ENCODE measurements around the gene MARK3. TPM values are rescaled to one million over a fixed set of nuclear protein-coding genes. Genes with fewer than 3 reads are reported as not detected.

The MARK3 gene
- total and polyA plus RNA-seq, 2 of the 4 experiments (the other 2 are of a cell fraction) = 78.5 to 80.5 TPM

DNA sequence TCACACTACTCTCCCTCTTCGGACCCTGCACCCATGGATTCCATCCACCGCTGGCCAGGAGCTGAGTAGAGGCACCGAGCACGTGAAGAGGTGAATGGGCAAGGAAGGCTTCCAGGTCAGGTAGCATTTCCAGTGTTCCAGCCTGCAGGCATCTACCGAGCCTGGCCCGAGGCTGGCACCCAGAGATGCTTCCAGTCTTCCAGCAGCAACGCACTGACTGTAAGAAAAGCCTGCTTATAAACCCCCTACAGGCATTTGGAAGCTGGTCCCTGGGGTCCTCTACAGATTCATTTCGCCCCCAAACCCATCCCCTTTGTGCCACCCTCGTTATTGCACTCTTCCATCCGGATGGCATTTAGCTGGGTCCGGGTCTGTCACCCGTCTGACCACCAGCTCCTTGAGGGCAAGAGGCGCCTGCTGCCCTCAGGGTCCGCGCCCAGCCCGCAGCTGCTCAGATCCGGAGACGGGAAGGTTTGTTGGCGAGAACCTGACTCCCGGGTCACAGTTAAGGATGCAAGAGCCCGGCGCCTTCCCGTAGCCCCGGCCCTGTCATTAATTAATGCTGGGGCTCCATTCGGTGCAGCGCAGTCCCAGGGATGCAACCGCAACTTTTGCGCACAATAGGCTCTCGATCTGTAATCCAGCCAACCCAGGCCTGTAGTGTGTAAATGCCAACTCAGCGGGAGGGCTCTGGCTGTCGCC is 614 bp upstream of the MARK3 start:
- ChIA-PET POLR2A (ENCODE audit: unreplicated experiment) (no interaction called here), CTCF (no interaction called here)
- Histone ChIP-seq H2AK9ac (replicated peaks; ENCODE audit: low read depth, low read length, poor library complexity) (peak overlapping the region; percentile 98), H3K4me1 (ENCODE audit: control insufficient read depth, insufficient read depth, low read length) (peaks cover 12% of the 10 kb centered on the region), H3K18ac (ENCODE audit: low read depth, low read length) (no peak overlapping the region), H3K56ac (ENCODE audit: extremely low read depth, insufficient read depth, low read length) (peak overlapping the region; percentile 66), H2AK5ac (ENCODE audit: low read depth, low read length) (peak overlapping the region; percentile 89), H3K27me3 (ENCODE audit: control insufficient read depth, insufficient read depth, low read length) (no peaks in the 10 kb centered on the region), H2BK15ac (ENCODE audit: low read depth, low read length) (peak overlapping the region; percentile 63; the same call in 1 of the 3 replicates), H2BK5ac (ENCODE audit: low read depth, low read length, poor library complexity, severe bottlenecking) (peak overlapping the region; percentile 43), H4K91ac (ENCODE audit: insufficient read depth, low read depth, low read length) (peak overlapping the region; percentile 55), H3K4me3 (ENCODE audit: insufficient read depth, low read depth, low read length) (peak overlapping the region; percentile 51), H4K5ac (ENCODE audit: low read depth, low read length) (peak overlapping the region; percentile 8; the same call in 1 of the 2 replicates), H3K4ac (ENCODE audit: low read depth, low read length) (peak overlapping the region; percentile 59), H3K4me2 (ENCODE audit: low read depth, low read length) (peak overlapping the region; percentile 67), H4K20me1 (ENCODE audit: insufficient read depth, low read length) (peaks cover 41% of the 10 kb centered on the region), H3K27ac (ENCODE audit: insufficient read depth, low read length) (peak overlapping the region; percentile 83), H3K9ac (ENCODE audit: low read depth, low read length) (peak overlapping the region; percentile 75), H3K79me1 (ENCODE audit: low read depth in 1 of 2, low read length in 2 of 2) (peaks cover 5 to 30% of the 10 kb centered on the region in 2 experiments; a peak in 3 of 4 replicates), H2AFZ (replicated peaks; ENCODE audit: low read length, poor library complexity) (peak overlapping the region; percentile 86), H3K36me3 (ENCODE audit: control insufficient read depth, insufficient read depth, low read length) (no peaks in the 10 kb centered on the region), H2BK20ac (ENCODE audit: low read depth, low read length) (peak overlapping the region; percentile 55; the same call in 1 of the 2 replicates), H4K8ac (ENCODE audit: low read depth in 2 of 2, low read length in 2 of 2) (peak overlapping the region; percentile 67 to 76), H3K14ac (replicated peaks; ENCODE audit: low read depth, low read length) (peak overlapping the region; percentile 71; the same call in 1 of the 2 replicates), H3K9me3 (ENCODE audit: control insufficient read depth, insufficient read depth, low read length) (no peaks in the 10 kb centered on the region), H2BK120ac (ENCODE audit: low read depth, low read length) (peak overlapping the region; percentile 33; the same call in 1 of the 2 replicates), H3K23ac (ENCODE audit: low read depth, low read length) (peak overlapping the region; percentile 54; the same call in 1 of the 2 replicates), H3K9me1 (ENCODE audit: insufficient read depth, low read length) (peaks cover 14% of the 10 kb centered on the region)
- TF ChIP-seq RCOR1 (IDR thresholded peaks at IDR 0.05; ENCODE audit: insufficient replicate concordance, low read length) (no peak), CTCF (conservative IDR thresholded peaks at IDR 0.05; ENCODE audit: low read depth, low read length) (no peak), MAFK (IDR thresholded peaks at IDR 0.05; ENCODE audit: low read depth, low read length) (peak; percentile 49), MAZ (IDR thresholded peaks at IDR 0.05; ENCODE audit: borderline replicate concordance, low read depth, low read length) (no peak), SMC3 (IDR thresholded peaks at IDR 0.05; ENCODE audit: low read depth, low read length) (no peak)
- in situ Hi-C loops (cut with MboI; ENCODE audit: low sequenced_read_pairs) = no loop called here
- WGBS, 2 experiments (ENCODE audit: extremely low coverage in 2 of 2, insufficient read length in 1 of 2) = 9% methylated on average over 22 of the region's 31 CpGs; no CpG with 5 or more reads in 1 of the 2 experiments
- dilution Hi-C loops (cut with HindIII; ENCODE audit: low sequenced_read_pairs, unreplicated experiment) = no loop called here
- intact Hi-C loops (cut with micrococcal nuclease) = loop anchor here (1.0 kb wide), 1 partner anchor 50 kb away; the partner anchor contains the start of gene EIF5
- no peak for DNase-seq
- no TSS peak for BruUV-seq (replicated peaks)
- ATAC-seq (ENCODE audit: low read depth) = peak; percentile 36

Data from IMR-90 (cell line).